Gastrocnemius medialis (tissue), 4 donors: ENCODE measurements around the gene SORL1.

ENCODE experiments used
- CTCF ChIP-seq, 5 experiments: fragments of 450-650 bp in 3 of 5; fragments of 200-600 bp in 2 of 5; sonication (generic) in 2 of 5; IDR thresholded peaks in 4 of 5; conservative IDR thresholded peaks in 1 of 5; 1 replicate in 4 of 5; 2 replicates in 1 of 5; pipeline ENCODE4 v1.5.1; 2016 to 2019; ENCODE audit warnings: antibody characterized with exemption in 5 of 5, mild to moderate bottlenecking in 3 of 5, moderate library complexity in 3 of 5
- POLR2A ChIP-seq, 2 donors: fragments of 450-650 bp; IDR thresholded peaks; one replicate each; pipeline ENCODE4 v1.6.1; 2017; ENCODE audit warnings: antibody characterized with exemption in 2 of 2, mild to moderate bottlenecking in 2 of 2, moderate library complexity in 2 of 2

- TF ChIP-seq CTCF (IDR thresholded peaks at IDR 0.05 in 4 of 5, conservative IDR thresholded peaks at IDR 0.05 in 1 of 5): no peak
- no peak for TF ChIP-seq POLR2A (IDR thresholded peaks at IDR 0.05)
These were observed 70.2 kb downstream of the SORL1 start for GRCh38 chr11:121522043-121522941.
